ENCODE measurements around the gene ERI3. TPM values are rescaled to one million over a fixed set of nuclear protein-coding genes. Genes with fewer than 3 reads are reported as not detected.

The ERI3 gene
- total and polyA plus RNA-seq, 2 of the 4 experiments (the other 2 are of a cell fraction), result 56.6 to 70.9 TPM

DNA sequence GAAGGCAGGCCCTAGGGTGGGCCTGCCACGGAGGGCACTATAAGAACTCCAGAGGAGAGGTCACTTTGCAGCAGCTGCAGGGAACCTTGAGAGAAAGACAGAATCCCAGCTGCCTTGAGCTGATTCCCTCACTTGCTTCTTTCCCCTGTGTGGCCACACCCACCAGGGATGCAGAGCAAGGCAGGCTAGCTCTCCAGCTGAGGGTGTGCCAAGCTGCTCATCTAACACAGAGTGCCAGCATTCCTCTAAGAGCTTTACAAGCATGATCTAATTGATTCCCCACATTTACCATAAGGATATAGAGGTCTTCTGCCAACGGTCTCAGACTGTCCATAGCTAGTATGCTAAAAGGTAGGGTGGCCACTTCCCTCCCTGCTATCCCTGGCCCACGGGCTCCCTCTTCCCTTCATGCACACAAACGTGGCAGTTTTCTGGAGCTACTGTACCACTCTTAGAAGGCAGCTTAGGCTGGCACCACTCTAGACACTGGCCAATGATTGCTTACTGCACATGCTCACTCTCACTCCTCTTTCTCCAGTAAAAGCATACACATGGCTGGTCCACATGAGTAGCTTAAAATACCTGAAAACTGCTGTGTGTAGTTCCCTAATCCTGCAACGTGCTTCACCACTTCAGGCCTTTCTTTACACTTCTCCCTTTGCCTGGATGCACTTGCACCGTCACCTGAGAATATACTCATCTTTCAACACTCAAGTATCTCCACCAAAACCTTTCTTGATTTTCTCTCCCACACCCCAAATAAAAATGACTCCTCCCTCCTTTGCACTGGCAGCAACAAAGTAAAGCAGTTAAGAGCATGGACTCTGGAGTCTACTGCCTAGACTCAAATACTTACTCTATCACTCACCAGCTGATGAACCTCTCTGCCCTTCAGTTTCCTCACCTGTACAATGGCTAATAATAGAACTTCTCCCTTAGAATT lies 84.1 kb downstream of the ERI3 start:
- Histone ChIP-seq H4K91ac (ENCODE audit: insufficient read depth, low read depth, low read length) (no peak overlapping the region), H4K5ac (ENCODE audit: low read depth, low read length) (no peak overlapping the region), H3K56ac (ENCODE audit: extremely low read depth, insufficient read depth, low read length) (no peak overlapping the region), H3K4me2 (ENCODE audit: low read depth, low read length) (no peak overlapping the region), H3K36me3 (ENCODE audit: control insufficient read depth, insufficient read depth, low read length) (no peaks in the 10 kb centered on the region; the same call in 1 of the 2 replicates), H2AK5ac (ENCODE audit: low read depth, low read length) (no peak overlapping the region), H3K27ac (ENCODE audit: insufficient read depth, low read length) (no peak overlapping the region), H2BK5ac (ENCODE audit: low read depth, low read length, poor library complexity, severe bottlenecking) (no peak overlapping the region), H3K14ac (replicated peaks; ENCODE audit: low read depth, low read length) (no peak overlapping the region), H3K79me1 (ENCODE audit: low read depth in 1 of 2, low read length in 2 of 2) (peaks cover 3 to 12% of the 10 kb centered on the region in 2 experiments; a peak in 2 of 4 replicates), H3K9ac (ENCODE audit: low read depth, low read length) (no peak overlapping the region), H4K20me1 (ENCODE audit: insufficient read depth, low read length) (peaks cover 9% of the 10 kb centered on the region; the same call in 1 of the 2 replicates), H3K9me1 (ENCODE audit: insufficient read depth, low read length) (peaks cover 13% of the 10 kb centered on the region; the same call in 1 of the 2 replicates), H3K23ac (ENCODE audit: low read depth, low read length) (no peak overlapping the region), H3K18ac (ENCODE audit: low read depth, low read length) (no peak overlapping the region), H2AK9ac (replicated peaks; ENCODE audit: low read depth, low read length, poor library complexity) (no peak overlapping the region), H2AFZ (replicated peaks; ENCODE audit: low read length, poor library complexity) (no peak overlapping the region), H3K4me1 (ENCODE audit: control insufficient read depth, insufficient read depth, low read length) (peaks cover 6% of the 10 kb centered on the region; the same call in 1 of the 2 replicates), H3K27me3 (ENCODE audit: control insufficient read depth, insufficient read depth, low read length) (no peaks in the 10 kb centered on the region), H3K9me3 (ENCODE audit: control insufficient read depth, insufficient read depth, low read length) (no peaks in the 10 kb centered on the region), H2BK120ac (ENCODE audit: low read depth, low read length) (no peak overlapping the region), H2BK15ac (ENCODE audit: low read depth, low read length) (no peak overlapping the region), H3K4ac (ENCODE audit: low read depth, low read length) (no peak overlapping the region), H4K8ac (ENCODE audit: low read depth in 2 of 2, low read length in 2 of 2) (no peak overlapping the region), H3K4me3 (ENCODE audit: insufficient read depth, low read depth, low read length) (no peak overlapping the region), H2BK20ac (ENCODE audit: low read depth, low read length) (no peak overlapping the region)
- ChIA-PET POLR2A (ENCODE audit: unreplicated experiment) (no interaction called here), CTCF (interaction anchor here (0.6 kb wide), 1 partner anchor 180 kb away, joined by 5 read pairs; no protein-coding TSS in a partner anchor)
- ATAC-seq (ENCODE audit: low read depth) (peak; percentile 44; the same call in 1 of the 2 replicates), DNase-seq (no peak)
- dilution Hi-C loops (cut with HindIII; ENCODE audit: low sequenced_read_pairs, unreplicated experiment) (no loop called here), intact Hi-C loops (cut with micrococcal nuclease) (no loop called here), in situ Hi-C loops (cut with MboI; ENCODE audit: low sequenced_read_pairs) (no loop called here)
- 83% methylated on average over 3 of the region's 6 CpGs; no CpG with 5 or more reads in 1 of the 2 experiments for WGBS, 2 experiments (ENCODE audit: extremely low coverage in 2 of 2, insufficient read length in 1 of 2)
- no TSS peak for BruUV-seq (replicated peaks)
- TF ChIP-seq MAZ (IDR thresholded peaks at IDR 0.05; ENCODE audit: borderline replicate concordance, low read depth, low read length) (no peak), MXI1 (IDR thresholded peaks at IDR 0.05; ENCODE audit: borderline replicate concordance, low read depth, low read length) (no peak), CEBPB (IDR thresholded peaks at IDR 0.05; ENCODE audit: low read depth, low read length) (no peak), RFX5 (IDR thresholded peaks at IDR 0.05; ENCODE audit: low read depth, low read length) (no peak), CHD1 (IDR thresholded peaks at IDR 0.05; ENCODE audit: low read depth, low read length) (no peak), MAFK (IDR thresholded peaks at IDR 0.05; ENCODE audit: low read depth, low read length) (no peak), POLR2A (IDR thresholded peaks at IDR 0.05; ENCODE audit: low read depth, low read length) (no peak), NFE2L2 (IDR thresholded peaks at IDR 0.05; ENCODE audit: low read depth, low read length) (no peak), RCOR1 (IDR thresholded peaks at IDR 0.05; ENCODE audit: insufficient replicate concordance, low read length) (no peak), FOS (IDR thresholded peaks at IDR 0.05; ENCODE audit: low read depth, low read length) (no peak), BHLHE40 (IDR thresholded peaks at IDR 0.05; ENCODE audit: low read depth, low read length) (no peak), RAD21 (IDR thresholded peaks at IDR 0.05; ENCODE audit: low read length) (no peak), SMC3 (IDR thresholded peaks at IDR 0.05; ENCODE audit: low read depth, low read length) (no peak)
- TF ChIP-seq, protein P1, sequence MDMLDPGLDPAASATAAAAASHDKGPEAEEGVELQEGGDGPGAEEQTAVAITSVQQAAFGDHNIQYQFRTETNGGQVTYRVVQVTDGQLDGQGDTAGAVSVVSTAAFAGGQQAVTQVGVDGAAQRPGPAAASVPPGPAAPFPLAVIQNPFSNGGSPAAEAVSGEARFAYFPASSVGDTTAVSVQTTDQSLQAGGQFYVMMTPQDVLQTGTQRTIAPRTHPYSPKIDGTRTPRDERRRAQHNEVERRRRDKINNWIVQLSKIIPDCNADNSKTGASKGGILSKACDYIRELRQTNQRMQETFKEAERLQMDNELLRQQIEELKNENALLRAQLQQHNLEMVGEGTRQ (IDR thresholded peaks at IDR 0.05; ENCODE audit: low read depth, low read length), result no peak
- TF ChIP-seq, protein P2, sequence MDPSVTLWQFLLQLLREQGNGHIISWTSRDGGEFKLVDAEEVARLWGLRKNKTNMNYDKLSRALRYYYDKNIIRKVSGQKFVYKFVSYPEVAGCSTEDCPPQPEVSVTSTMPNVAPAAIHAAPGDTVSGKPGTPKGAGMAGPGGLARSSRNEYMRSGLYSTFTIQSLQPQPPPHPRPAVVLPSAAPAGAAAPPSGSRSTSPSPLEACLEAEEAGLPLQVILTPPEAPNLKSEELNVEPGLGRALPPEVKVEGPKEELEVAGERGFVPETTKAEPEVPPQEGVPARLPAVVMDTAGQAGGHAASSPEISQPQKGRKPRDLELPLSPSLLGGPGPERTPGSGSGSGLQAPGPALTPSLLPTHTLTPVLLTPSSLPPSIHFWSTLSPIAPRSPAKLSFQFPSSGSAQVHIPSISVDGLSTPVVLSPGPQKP (IDR thresholded peaks at IDR 0.05; ENCODE audit: borderline replicate concordance, low read depth, low read length), result no peak

Data from IMR-90 (cell line).